PFSK-1 (cell line): ENCODE data around the gene SND1.

Source experiments
- FOXP2 ChIP-seq: optimal IDR thresholded peaks from 2 replicates; pipeline ENCODE3; 2011; ENCODE audit warnings: borderline replicate concordance, control low read depth, inconsistent platforms; ENCODE audit not compliant: insufficient read depth; ENCODE audit errors: extremely low read length, extremely low read depth
- POLR2AphosphoS5 ChIP-seq: IDR thresholded peaks from 2 replicates; pipeline ENCODE4 v1.6.1; 2012; ENCODE audit warnings: low read depth, mild to moderate bottlenecking, control low read depth, low read length, moderate library complexity
- SIN3A ChIP-seq: IDR thresholded peaks from 2 replicates; pipeline ENCODE4 v1.6.1; 2012; ENCODE audit warnings: mild to moderate bottlenecking, low read length, moderate library complexity, borderline replicate concordance; ENCODE audit not compliant: insufficient read depth
- TAF1 ChIP-seq: IDR thresholded peaks from 2 replicates; pipeline ENCODE4 v1.6.1; 2012; ENCODE audit warnings: low read length, control low read depth, borderline replicate concordance; ENCODE audit not compliant: insufficient read depth
- TF ChIP-seq, protein P1 (sequence below), 2 experiments: IDR thresholded peaks; 2 replicates each; pipeline versions ENCODE4 v1.6.1 to v1.8.0; 2011 to 2012; ENCODE audit warnings: low read depth in 2 of 2, low read length in 2 of 2, control low read depth in 1 of 2, inconsistent platforms in 1 of 2, mild to moderate bottlenecking in 1 of 2, moderate library complexity in 1 of 2; ENCODE audit not compliant: insufficient read depth in 1 of 2

The SND1 gene

DNA sequence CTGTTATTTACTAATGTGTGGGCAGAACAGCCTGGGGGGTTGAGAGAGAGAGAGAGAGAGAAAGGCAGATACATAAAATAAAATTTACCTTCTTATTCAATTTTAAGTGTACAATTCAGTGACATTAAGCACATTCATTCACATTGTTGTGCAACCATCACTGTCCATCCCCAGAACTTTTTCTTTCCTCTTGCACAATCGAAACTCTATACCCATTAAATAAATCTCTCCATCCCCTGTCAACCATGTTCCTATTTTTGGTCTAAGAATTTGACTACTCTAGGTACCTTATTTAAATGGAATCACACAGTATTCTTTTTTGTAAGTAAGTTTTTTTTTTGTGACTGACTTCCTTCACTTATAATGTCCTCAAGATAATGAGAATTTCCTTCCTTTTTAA, 181.6 kb downstream of the SND1 start:
- TF ChIP-seq TAF1 (no peak), POLR2AphosphoS5 (no peak), SIN3A (no peak), FOXP2 (no peak)
- TF ChIP-seq, protein P1, sequence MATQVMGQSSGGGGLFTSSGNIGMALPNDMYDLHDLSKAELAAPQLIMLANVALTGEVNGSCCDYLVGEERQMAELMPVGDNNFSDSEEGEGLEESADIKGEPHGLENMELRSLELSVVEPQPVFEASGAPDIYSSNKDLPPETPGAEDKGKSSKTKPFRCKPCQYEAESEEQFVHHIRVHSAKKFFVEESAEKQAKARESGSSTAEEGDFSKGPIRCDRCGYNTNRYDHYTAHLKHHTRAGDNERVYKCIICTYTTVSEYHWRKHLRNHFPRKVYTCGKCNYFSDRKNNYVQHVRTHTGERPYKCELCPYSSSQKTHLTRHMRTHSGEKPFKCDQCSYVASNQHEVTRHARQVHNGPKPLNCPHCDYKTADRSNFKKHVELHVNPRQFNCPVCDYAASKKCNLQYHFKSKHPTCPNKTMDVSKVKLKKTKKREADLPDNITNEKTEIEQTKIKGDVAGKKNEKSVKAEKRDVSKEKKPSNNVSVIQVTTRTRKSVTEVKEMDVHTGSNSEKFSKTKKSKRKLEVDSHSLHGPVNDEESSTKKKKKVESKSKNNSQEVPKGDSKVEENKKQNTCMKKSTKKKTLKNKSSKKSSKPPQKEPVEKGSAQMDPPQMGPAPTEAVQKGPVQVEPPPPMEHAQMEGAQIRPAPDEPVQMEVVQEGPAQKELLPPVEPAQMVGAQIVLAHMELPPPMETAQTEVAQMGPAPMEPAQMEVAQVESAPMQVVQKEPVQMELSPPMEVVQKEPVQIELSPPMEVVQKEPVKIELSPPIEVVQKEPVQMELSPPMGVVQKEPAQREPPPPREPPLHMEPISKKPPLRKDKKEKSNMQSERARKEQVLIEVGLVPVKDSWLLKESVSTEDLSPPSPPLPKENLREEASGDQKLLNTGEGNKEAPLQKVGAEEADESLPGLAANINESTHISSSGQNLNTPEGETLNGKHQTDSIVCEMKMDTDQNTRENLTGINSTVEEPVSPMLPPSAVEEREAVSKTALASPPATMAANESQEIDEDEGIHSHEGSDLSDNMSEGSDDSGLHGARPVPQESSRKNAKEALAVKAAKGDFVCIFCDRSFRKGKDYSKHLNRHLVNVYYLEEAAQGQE (IDR thresholded peaks at IDR 0.05; ENCODE audit: insufficient read depth in 1 of 2, low read depth in 2 of 2, low read length in 2 of 2) = no peak

DNA sequence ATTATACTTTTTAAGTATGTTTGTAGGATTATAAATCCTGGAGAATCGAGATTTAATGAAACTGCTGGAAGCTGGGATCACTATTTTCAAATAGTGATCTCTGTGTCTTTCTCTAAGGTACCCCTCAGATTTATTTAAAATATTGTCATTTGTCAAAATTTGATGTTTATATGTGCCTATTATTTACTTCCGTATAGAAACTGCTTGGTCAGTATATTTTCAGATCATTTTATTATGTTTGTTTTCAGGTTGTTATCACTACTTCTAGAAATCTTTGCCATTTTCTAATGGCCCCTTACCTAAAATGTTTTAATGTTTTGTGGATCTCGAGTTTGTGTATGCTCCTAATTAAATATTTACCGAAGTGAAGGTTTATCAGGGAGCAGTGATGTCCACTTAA, 183.7 kb downstream of the SND1 start:
- TF ChIP-seq SIN3A (no peak), TAF1 (no peak), FOXP2 (no peak), POLR2AphosphoS5 (no peak)

DNA sequence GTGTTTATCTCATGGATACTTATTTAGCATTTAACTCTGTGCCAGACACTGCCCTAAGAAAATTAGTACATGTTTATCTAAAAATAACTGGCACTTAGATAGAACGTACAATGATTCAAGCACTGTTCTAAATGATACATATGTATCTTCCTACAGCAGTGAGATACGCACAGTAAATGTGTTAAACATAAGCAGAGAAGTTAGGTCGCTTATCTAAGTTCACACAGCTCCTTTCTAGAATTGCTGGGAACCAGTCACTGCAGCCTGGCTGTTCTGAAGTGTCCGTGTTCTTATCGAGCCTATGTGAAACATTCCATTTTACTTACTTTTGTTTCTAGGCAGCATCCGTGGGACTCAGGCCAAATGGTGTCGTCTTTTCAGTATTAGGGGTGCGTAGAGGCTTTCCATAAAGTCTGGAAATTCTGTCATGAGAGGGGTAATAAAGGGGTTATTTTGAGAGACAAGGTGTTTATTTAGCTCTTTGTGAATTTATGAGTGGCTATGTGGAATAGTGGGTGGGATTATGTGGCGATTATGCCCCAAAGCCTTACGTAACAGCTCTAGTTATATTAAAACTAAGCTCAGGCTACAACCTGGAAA, 186.9 kb downstream of the SND1 start:
- TF ChIP-seq SIN3A (no peak), FOXP2 (no peak), POLR2AphosphoS5 (no peak)
- TF ChIP-seq, protein P1 (IDR thresholded peaks at IDR 0.05; ENCODE audit: insufficient read depth in 1 of 2, low read depth in 2 of 2, low read length in 2 of 2) = no peak

DNA sequence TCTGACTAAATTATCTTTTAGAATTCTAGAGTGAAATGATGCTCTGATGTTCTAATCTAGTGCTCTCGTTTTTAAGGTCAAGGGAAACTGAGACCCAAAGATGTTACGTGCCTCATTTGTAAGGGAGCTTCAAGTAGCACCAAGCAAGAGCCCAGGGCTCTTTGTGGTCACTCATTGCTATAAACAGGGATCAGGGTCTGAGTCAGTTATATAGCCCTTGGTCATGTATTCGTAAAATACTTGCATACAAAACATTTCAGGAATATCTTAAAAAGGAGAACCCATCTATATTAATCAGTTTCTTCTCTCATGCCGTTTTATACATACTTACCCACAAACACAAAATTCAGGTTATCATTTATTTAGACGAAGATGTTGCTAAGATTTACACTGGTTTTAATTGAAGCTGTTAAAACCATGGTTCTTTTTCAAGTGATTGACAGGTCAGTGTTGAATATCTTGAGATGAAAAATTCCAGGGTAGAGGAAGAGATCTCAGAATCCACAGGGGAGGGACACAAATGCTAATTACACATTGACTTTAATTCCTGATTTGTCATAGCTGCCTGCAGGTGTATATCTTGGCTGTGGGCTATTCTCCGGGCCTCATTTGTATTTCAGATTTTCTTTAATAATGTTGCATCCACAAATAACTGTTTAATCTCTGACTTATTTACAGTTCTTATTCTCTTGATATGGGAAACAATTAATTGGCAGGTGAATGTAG, 188.4 kb downstream of the SND1 start:
- TF ChIP-seq POLR2AphosphoS5 = no peak
- TF ChIP-seq, protein P1 (IDR thresholded peaks at IDR 0.05; ENCODE audit: insufficient read depth in 1 of 2, low read depth in 2 of 2, low read length in 2 of 2) = no peak
- TF ChIP-seq FOXP2 = no peak
- no peak for TF ChIP-seq TAF1
- TF ChIP-seq SIN3A = no peak

DNA sequence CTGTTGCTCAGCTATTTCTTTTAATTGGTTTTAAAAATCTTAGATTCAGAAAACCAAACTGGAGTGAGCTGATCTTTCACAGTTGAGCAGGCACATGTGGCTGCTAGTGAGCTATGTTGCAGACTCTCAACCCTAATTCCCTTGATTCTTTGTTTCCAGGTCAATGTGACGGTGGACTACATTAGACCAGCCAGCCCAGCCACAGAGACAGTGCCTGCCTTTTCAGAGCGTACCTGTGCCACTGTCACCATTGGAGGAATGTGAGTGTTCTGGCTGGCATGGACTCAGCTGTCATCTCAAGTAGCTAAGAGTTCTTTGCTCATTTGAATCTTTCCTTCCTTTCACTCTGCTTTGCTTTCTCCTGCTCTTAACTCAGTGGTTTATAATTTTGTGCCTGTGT, 192.2 kb downstream of the SND1 start:
- TF ChIP-seq SIN3A (no peak), TAF1 (no peak)
- TF ChIP-seq, protein P1 (IDR thresholded peaks at IDR 0.05; ENCODE audit: insufficient read depth in 1 of 2, low read depth in 2 of 2, low read length in 2 of 2) = no peak
